GM15510 (cell line): ENCODE results near the gene MRFAP1L1.

Experiments
- POLR2A ChIP-seq: IDR thresholded peaks from 3 replicates; pipeline ENCODE4 v1.6.1; 2011; ENCODE audit warnings: borderline replicate concordance; ENCODE audit not compliant: insufficient read length; ENCODE audit errors: extremely low read depth

MRFAP1L1 gene

GRCh38 chr4:6705646-6706045 lies 4.0 kb downstream of the MRFAP1L1 start:
- TF ChIP-seq POLR2A, result no peak

DNA sequence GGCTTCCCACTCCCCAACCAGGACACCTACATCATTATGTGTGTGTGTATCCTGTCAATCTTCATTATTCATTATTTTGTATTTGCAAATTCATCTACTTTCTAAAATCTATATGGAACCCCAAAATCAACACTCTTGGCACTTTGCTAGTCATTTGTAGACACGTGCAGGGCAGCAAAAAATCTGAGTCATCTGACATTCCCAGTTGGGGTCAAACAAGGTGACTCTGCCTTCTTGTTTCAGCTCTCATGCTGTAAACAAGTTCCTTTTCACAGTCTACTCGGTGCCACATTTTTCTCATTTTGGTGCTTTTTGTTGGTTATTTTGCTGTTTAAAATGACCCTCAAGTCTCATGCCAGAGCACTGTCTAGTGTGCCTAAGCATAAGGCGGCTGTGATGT lies 5.9 kb downstream of the MRFAP1L1 start:
- TF ChIP-seq POLR2A, result no peak

DNA sequence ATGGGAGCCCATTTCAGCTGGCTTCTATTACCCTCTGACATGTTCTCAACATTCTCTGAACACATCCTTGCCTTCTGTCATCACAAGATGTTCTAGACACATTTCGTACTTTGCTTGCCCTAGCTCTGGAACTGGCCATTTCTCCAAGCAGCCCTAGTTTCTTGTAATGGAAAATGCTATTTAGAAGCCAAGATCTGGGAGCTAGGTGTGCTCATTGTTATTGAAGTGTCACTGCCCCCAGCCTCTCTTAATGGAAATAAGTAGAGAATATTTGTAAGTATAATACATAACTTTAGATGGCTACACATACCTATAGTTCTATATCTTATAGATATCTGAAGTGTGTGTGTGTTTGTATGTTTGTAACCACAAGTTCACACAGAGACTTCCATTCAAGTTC lies 6.9 kb downstream of the MRFAP1L1 start:
- TF ChIP-seq POLR2A, result no peak

GRCh38 chr4:6701371-6701770 lies 8.3 kb downstream of the MRFAP1L1 start:
- TF ChIP-seq POLR2A, result no peak

GRCh38 chr4:6699903-6700302 lies 9.8 kb downstream of the MRFAP1L1 start:
- TF ChIP-seq POLR2A, result no peak

GRCh38 chr4:6699388-6699787 lies 10.3 kb downstream of the MRFAP1L1 start:
- TF ChIP-seq POLR2A, result no peak

DNA sequence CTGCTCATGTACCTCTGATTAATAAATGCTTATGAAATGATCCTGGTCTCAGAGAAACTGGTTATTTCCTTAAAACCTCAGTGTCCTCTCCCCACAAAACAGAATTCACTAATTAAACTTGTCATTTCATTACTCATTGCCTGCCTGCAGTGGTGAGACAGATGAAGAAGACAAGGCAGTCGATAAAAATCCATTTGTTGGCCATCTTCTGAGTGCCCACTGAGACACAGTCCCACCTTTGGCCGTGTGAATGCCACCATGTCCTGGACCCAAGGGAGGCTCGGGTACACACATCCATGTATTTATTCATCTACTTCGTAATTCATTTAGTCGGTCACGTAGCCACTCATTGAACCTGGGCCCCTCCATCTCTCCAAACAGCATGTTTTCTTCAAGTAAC lies 12.5 kb downstream of the MRFAP1L1 start:
- no peak for TF ChIP-seq POLR2A

GRCh38 chr4:6696611-6697010 lies 13.1 kb downstream of the MRFAP1L1 start:
- TF ChIP-seq POLR2A, result no peak

DNA sequence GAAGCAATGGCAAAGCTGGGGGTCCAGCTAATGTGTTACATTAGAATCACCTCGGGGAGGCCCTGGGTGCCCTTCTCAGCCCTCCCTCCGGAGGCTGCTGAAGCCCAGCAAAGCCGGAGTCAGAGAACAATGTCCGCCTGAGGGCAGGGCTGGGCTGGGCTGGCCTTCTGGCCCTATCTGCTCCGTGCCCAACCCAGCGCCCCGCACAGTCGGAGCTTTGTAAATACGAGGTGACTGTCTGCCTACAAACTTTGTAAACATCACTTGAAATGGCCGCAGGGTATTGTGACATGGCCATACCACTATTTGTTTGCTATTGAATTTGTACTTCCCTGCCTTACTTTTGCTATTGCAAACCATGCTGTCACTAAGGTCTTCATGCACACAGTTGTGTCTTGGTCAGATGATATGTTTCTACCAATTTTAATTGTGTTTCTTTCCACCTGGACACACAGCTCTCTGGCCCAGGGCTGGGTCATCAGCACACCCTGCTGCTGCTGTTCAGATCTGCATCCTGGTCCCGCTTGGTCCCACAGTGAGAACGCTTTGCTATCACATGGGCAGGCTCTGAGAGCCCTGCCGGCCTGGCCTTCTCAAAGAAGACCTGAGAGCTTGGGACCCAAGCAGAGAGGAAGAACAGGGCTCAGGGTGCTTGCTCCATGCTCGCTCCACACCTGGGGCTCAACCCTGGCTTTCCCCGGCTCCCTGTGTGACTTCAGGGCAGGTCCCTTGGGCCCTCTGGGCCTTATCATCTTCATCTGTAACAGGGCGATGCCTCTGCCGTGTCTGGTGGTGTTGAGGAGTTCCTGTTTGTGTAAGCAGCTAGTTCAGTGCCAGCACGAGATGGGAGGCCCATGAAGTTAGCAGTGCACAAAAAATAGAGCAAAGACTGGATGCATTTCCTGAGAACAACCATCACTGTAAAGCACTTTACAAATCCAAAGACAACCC lies 13.7 kb downstream of the MRFAP1L1 start:
- TF ChIP-seq POLR2A, result no peak

DNA sequence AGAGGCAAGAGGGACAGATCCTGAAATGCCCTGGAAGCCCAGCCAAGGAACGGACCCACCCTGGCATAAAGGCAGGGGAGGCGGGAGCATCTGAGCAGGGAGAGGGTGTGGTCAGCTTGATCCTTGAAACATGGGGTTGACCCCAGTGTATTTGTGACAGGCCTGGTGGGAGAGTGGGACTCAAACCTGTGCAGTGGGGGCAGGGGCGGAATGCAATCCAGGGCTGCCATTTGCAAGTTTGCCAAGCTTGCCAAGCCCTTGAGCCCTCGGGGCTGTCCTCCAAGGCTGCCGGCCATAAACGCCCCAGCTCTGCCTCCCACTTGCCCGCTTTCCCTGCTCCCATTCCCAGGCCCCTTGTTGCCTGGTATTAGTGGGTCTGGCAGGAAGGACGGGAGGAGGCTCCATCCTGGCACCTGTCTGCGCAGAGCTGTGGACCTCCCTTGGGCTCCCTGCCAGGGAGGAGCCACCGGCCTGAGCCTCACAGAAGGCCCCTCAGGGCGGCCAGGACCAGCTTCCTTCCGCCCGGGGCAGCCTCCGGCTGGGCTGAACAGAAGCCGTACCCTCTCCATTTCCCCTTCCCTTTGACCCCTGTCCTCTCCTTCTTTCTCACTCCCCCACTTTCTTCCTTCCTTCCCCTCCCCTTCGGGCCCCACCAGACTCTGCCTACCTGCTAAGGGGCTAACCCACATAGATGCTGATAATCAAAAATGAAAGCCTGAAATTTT lies 15.3 kb downstream of the MRFAP1L1 start:
- TF ChIP-seq POLR2A, result no peak

GRCh38 chr4:6693231-6694176 lies 16.2 kb downstream of the MRFAP1L1 start, which contains the start of gene S100P:
S100P (plus strand) TSS chr4:6693878; CDS start chr4:6693933, 55 bp downstream.
- TF ChIP-seq POLR2A, result no peak

- TF ChIP-seq POLR2A, result no peak
Measured at GRCh38 chr4:6692806-6693205, 16.9 kb downstream of the MRFAP1L1 start.

- TF ChIP-seq POLR2A, result no peak
Measured at GRCh38 chr4:6692379-6692778, 17.3 kb downstream of the MRFAP1L1 start.

- TF ChIP-seq POLR2A, result no peak
Measured at GRCh38 chr4:6689506-6689960, 20.1 kb downstream of the MRFAP1L1 start.
